Dorsolateral prefrontal cortex (tissue), 118 donors: Measurements from ENCODE around the gene SOBP. TPM values are rescaled to one million over a fixed set of nuclear protein-coding genes. Genes with fewer than 3 reads are reported as not detected.

ENCODE experiments used
- total RNA-seq, 120 experiments: library from RNA; stranded (reverse); gene quantifications; one replicate each; pipeline versions ENCODE4 v1.2.3 to v1.2.4, GENCODE V29; 2022

The SOBP gene
- total RNA-seq, 120 experiments from 2014 or later, result 39.8 to 78.2 (median 56.6) TPM

Other genes with a start within 250 kb of the SOBP start
- gene PDSS2, start 30.6 kb upstream of the SOBP start, total RNA-seq, result 10 to 100 TPM in 49 of 120 experiments, 1 to 10 TPM in 71; 6.3 to 14.5 (median 9.7) TPM